GM18951 (cell line): ENCODE measurements around the gene RITA1.
"Not testable (repeated sequence)": the region's sequence is repeated elsewhere in the genome, so short reads cannot be mapped to it uniquely, and the experiment has no call there.

ENCODE experiments used
- POLR2A ChIP-seq: IDR thresholded peaks from 4 replicates; pipeline ENCODE4 v1.6.1; 2011; ENCODE audit warnings: mild to moderate bottlenecking; ENCODE audit not compliant: insufficient read length, insufficient read depth; ENCODE audit errors: extremely low read depth
- in situ Hi-C: fragments of 300-500 bp; cut with MboI; formaldehyde crosslinking; loops from one replicate; pipeline ENCODE4 v1.12.0; 2022; ENCODE audit warnings: low sequenced_read_pairs, mixed read lengths, inconsistent platforms; ENCODE audit not compliant: unreplicated experiment

Gene RITA1

GRCh38 chr12:113185180-113186032 lies at the start of gene RITA1, which contains the start of gene DDX54:
Gene RITA1, plus strand, starts transcription at chr12:113185721. Its CDS starts 1,026 bp downstream, at chr12:113186747.
Gene DDX54, minus strand, starts transcription at chr12:113185478. Its CDS starts 27 bp downstream, at chr12:113185451.
- TF ChIP-seq POLR2A: peak; percentile 83
- in situ Hi-C loops: no loop called here

GRCh38 chr12:113136128-113136989 lies 49.2 kb upstream of the RITA1 start:
- no peak for TF ChIP-seq POLR2A
- in situ Hi-C loops: no loop called here

- in situ Hi-C loops: no loop called here
- no peak for TF ChIP-seq POLR2A
Measured at GRCh38 chr12:113136990-113137511, 48.5 kb upstream of the RITA1 start.

- in situ Hi-C loops: no loop called here
- TF ChIP-seq POLR2A: no peak
Measured at GRCh38 chr12:113137861-113138783, 47.4 kb upstream of the RITA1 start.

- in situ Hi-C loops: no loop called here
- TF ChIP-seq POLR2A: no peak
Measured at GRCh38 chr12:113138826-113139225, 46.7 kb upstream of the RITA1 start.

GRCh38 chr12:113140706-113141105 lies 44.8 kb upstream of the RITA1 start:
- no peak for TF ChIP-seq POLR2A
- in situ Hi-C loops: no loop called here

GRCh38 chr12:113141716-113142115 lies 43.8 kb upstream of the RITA1 start:
- in situ Hi-C loops: not testable (repeated sequence)

GRCh38 chr12:113142173-113142885 lies 43.2 kb upstream of the RITA1 start:
- no peak for TF ChIP-seq POLR2A
- in situ Hi-C loops: no loop called here

- in situ Hi-C loops: no loop called here
- no peak for TF ChIP-seq POLR2A
Measured at GRCh38 chr12:113142886-113143332, 42.6 kb upstream of the RITA1 start.

GRCh38 chr12:113143959-113144358 lies 41.6 kb upstream of the RITA1 start:
- in situ Hi-C loops: no loop called here
- TF ChIP-seq POLR2A: no peak

GRCh38 chr12:113144806-113145205 lies 40.7 kb upstream of the RITA1 start:
- in situ Hi-C loops: no loop called here
- TF ChIP-seq POLR2A: no peak

GRCh38 chr12:113145720-113146551 lies 39.6 kb upstream of the RITA1 start:
- no peak for TF ChIP-seq POLR2A
- in situ Hi-C loops: no loop called here
